Activated CD4-positive, alpha-beta T cell treated with anti-CD3 and anti-CD28 coated beads, Interleukin-2, amount 10 ng/mL, durations not matched to agents 7 days and 5 days (primary cell): Measurements from ENCODE around the gene TENM4. TPM values are rescaled to one million over a fixed set of nuclear protein-coding genes. Genes with fewer than 3 reads are reported as not detected.

Experiments
- CTCF ChIA-PET: fragments of 350-600 bp; sonication (Branson Sonifier 250); formaldehyde crosslinking; loops from one replicate; lab custom pipeline; 2021; ENCODE audit warnings: antibody characterized with exemption; lab: Charles Lee
- POLR2A ChIA-PET: fragments of 350-600 bp; sonication (Branson Sonifier 250); formaldehyde crosslinking; loops from one replicate; lab custom pipeline; 2021; ENCODE audit warnings: antibody characterized with exemption; lab: Charles Lee
- DNase-seq: peaks from one replicate; pipeline ENCODE4 v3.0.0-alpha.2; 2020
- H3K27ac Mint-ChIP-seq: one replicate; pipeline ENCODE4 v1.8.0; 2021; ENCODE audit warnings: mild to moderate bottlenecking, moderate library complexity, mixed read lengths
- H3K27me3 Mint-ChIP-seq: one replicate; pipeline ENCODE4 v1.8.0; 2021; ENCODE audit warnings: mixed read lengths
- H3K36me3 Mint-ChIP-seq: one replicate; pipeline ENCODE4 v1.8.0; 2021; ENCODE audit warnings: low read depth, mixed read lengths
- H3K4me1 Mint-ChIP-seq: one replicate; pipeline ENCODE4 v1.8.0; 2021; ENCODE audit warnings: mixed read lengths
- H3K4me3 Mint-ChIP-seq: one replicate; pipeline ENCODE4 v1.8.0; 2021; ENCODE audit warnings: mild to moderate bottlenecking, moderate library complexity, mixed read lengths
- H3K9me3 Mint-ChIP-seq: one replicate; pipeline ENCODE4 v1.8.0; 2021; ENCODE audit warnings: mixed read lengths
- total RNA-seq, 2 experiments: library from RNA; stranded (reverse); gene quantifications; one replicate each; pipeline ENCODE4 v1.2.3, GENCODE V29; 2021

The TENM4 gene
- total RNA-seq, 2 experiments from 2014 or later: not detected

DNA sequence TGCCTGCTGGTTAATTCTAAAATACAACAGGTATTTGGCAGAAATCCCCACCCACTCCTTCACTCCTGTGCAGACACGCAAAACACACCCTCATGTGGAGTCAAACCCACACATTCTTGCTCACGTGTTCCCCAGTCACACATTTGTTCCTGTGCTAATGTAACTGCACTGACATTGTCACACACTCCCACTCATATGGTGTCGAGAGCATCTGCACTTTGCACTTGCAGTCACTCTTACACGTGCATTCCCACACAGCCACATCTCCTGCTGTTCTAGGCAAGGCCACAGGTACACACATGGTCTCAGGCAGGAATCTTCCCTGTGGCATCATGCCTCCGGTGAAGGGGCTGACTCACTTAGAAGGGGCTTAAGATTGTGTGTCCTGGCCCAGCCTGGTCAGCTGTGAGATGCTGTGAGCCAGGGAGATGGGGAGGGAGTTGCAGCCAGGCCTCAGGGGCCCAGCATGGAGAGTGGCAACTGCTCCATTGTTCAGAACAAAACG is 395.0 kb downstream of the TENM4 start:
- no peaks in the 10 kb centered on the region for H3K27me3 Mint-ChIP-seq
- ChIA-PET CTCF (interaction anchor here (0.7 kb wide), 1 partner anchor 17 kb away, joined by 3 read pairs; no protein-coding TSS in a partner anchor), POLR2A (no interaction called here)
- H3K36me3 Mint-ChIP-seq: no peaks in the 10 kb centered on the region
- no peak overlapping the region for H3K4me3 Mint-ChIP-seq
- no peak for DNase-seq
- no peaks in the 10 kb centered on the region for H3K9me3 Mint-ChIP-seq
- no peak overlapping the region for H3K27ac Mint-ChIP-seq
- no peaks in the 10 kb centered on the region for H3K4me1 Mint-ChIP-seq

DNA sequence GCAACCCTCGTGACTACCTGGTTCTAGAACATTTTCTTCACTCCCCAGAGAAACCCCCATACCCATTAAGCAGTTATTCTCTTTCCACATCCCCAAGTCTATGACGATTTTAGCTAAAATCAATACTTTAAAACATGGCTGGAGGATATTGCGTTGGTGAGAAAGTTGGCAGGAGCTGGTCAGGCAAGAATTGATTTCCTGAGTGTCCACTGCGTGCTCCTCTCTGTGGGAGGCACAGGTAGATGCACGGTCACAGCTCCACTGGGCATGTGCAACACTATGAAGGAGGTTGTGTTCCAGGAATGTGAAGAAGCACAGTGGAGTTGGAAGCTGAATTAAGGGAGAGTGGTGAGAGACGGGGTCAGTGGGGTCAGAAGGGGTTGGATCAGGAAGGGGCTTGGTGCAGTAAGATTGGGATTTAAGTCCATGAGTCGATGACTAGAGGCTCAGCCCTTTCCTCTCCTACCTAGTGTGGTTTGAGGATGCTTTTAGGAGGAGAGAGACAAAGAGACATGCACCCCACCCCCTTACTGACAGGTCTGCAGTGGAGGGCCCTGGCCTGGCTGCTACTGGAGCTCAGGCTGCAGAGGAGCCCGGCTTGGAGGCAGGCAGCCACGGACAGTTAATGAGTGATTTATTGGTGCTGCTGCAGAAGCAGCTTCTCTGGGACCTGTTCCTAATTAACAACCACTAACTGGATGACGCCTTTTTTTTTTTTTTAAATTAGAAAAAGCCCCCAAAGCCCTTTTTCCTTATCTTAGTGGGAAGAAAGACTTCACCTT is 395.6 kb downstream of the TENM4 start:
- CTCF ChIA-PET: interaction anchor here (0.7 to 1.1 kb wide), 2 partner anchors 11 to 16 kb away, joined by 3 read pairs; no protein-coding TSS in a partner anchor
- Mint-ChIP-seq H3K4me3 (no peak overlapping the region), H3K4me1 (no peaks in the 10 kb centered on the region), H3K27me3 (no peaks in the 10 kb centered on the region), H3K27ac (no peak overlapping the region), H3K36me3 (no peaks in the 10 kb centered on the region), H3K9me3 (no peaks in the 10 kb centered on the region)
- POLR2A ChIA-PET: no interaction called here
- DNase-seq: no peak

GRCh38 chr11:79044201-79044600 is 396.6 kb downstream of the TENM4 start:
- CTCF ChIA-PET: interaction anchor here (1.1 kb wide), 1 partner anchor 10 kb away, joined by 3 read pairs; no protein-coding TSS in a partner anchor
- H3K4me1 Mint-ChIP-seq: no peaks in the 10 kb centered on the region
- no peak overlapping the region for H3K4me3 Mint-ChIP-seq
- H3K27ac Mint-ChIP-seq: no peak overlapping the region
- no peaks in the 10 kb centered on the region for H3K36me3 Mint-ChIP-seq
- POLR2A ChIA-PET: no interaction called here
- no peaks in the 10 kb centered on the region for H3K9me3 Mint-ChIP-seq
- no peak for DNase-seq
- no peaks in the 10 kb centered on the region for H3K27me3 Mint-ChIP-seq

GRCh38 chr11:79043726-79044125 is 397.1 kb downstream of the TENM4 start:
- no peak for DNase-seq
- no peak overlapping the region for H3K4me3 Mint-ChIP-seq
- no peak overlapping the region for H3K27ac Mint-ChIP-seq
- POLR2A ChIA-PET: no interaction called here
- H3K9me3 Mint-ChIP-seq: no peaks in the 10 kb centered on the region
- H3K36me3 Mint-ChIP-seq: no peaks in the 10 kb centered on the region
- H3K27me3 Mint-ChIP-seq: no peaks in the 10 kb centered on the region
- CTCF ChIA-PET: interaction anchor here (1.1 kb wide), 1 partner anchor 9 kb away, joined by 3 read pairs; no protein-coding TSS in a partner anchor
- H3K4me1 Mint-ChIP-seq: no peaks in the 10 kb centered on the region

GRCh38 chr11:79042824-79043223 is 398.0 kb downstream of the TENM4 start:
- Mint-ChIP-seq H3K9me3 (no peaks in the 10 kb centered on the region), H3K27me3 (peaks cover under 1% of the 10 kb centered on the region), H3K27ac (no peak overlapping the region), H3K4me1 (no peaks in the 10 kb centered on the region), H3K4me3 (no peak overlapping the region), H3K36me3 (no peaks in the 10 kb centered on the region)
- ChIA-PET CTCF (no interaction called here), POLR2A (no interaction called here)
- DNase-seq: no peak

DNA sequence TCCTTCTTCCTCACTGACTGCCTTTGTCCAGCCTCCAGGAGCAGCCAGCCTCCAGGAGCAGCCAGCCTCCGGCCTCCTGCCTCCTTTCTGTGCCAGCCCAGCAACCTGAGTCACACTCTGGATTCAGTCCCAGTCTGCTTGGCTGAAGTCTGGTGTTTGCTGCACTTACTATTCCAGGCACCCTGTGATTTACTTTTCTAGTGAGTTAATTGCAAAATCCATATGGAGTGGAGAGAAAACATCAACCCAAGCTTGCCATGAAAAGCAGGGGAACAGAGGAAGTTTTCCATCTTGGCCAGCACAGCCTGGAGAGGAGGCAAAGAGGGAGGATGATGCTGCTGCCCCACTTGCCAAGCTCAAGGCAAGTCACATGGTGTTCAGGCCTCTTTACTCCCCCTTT is 400.5 kb downstream of the TENM4 start:
- Mint-ChIP-seq H3K36me3 (no peaks in the 10 kb centered on the region), H3K27ac (no peak overlapping the region), H3K27me3 (peaks cover 6% of the 10 kb centered on the region), H3K4me3 (no peak overlapping the region), H3K4me1 (no peaks in the 10 kb centered on the region), H3K9me3 (no peaks in the 10 kb centered on the region)
- ChIA-PET POLR2A (no interaction called here), CTCF (interaction anchor here (1.2 kb wide), 1 partner anchor 22 kb away, joined by 4 read pairs; no protein-coding TSS in a partner anchor)
- DNase-seq: no peak

DNA sequence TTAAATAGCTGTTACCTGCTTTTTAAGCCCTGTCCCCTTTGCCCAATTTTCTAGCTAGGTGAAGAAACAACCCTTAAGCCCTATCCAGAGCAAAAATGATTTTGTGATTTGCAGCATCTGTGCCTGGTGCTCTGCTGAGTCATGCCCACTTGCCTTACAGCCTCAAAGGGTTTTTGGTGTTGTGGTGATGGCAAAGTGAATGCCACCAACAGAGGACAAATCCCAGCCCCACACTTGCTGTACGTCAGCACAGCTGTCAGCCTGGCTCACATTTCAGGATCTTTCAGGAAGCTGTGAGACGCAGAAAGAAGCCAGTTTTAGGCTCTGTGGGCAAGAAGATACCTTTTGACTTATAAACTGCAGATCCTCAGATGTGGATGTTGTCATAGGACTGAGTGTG is 401.7 kb downstream of the TENM4 start:
- H3K36me3 Mint-ChIP-seq: no peaks in the 10 kb centered on the region
- no peaks in the 10 kb centered on the region for H3K9me3 Mint-ChIP-seq
- POLR2A ChIA-PET: no interaction called here
- CTCF ChIA-PET: no interaction called here
- no peak overlapping the region for H3K4me3 Mint-ChIP-seq
- no peak overlapping the region for H3K27ac Mint-ChIP-seq
- no peaks in the 10 kb centered on the region for H3K4me1 Mint-ChIP-seq
- peaks cover 6% of the 10 kb centered on the region for H3K27me3 Mint-ChIP-seq
- no peak for DNase-seq

DNA sequence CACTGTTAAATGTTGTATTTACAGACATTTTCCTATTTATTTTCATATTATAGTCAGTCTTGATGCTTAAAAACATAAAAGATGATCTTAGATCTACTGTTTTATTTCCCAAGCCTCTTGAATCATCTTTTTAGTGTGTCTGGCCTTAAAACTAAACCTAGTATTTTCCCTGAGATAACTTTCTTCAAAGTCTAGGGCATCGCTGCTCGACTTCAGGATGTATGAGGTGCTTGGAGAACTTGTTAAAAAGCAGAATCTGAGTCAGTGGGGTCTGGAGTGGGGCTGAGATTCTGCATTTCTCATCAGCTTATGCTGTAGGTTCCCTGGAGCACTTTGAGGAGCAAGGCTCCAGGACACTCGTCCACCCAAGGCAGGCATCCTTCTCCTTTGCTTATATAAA is 404.9 kb downstream of the TENM4 start:
- H3K27ac Mint-ChIP-seq: no peak overlapping the region
- CTCF ChIA-PET: no interaction called here
- no peaks in the 10 kb centered on the region for H3K9me3 Mint-ChIP-seq
- POLR2A ChIA-PET: no interaction called here
- no peak for DNase-seq
- no peaks in the 10 kb centered on the region for H3K4me1 Mint-ChIP-seq
- H3K27me3 Mint-ChIP-seq: peaks cover 12% of the 10 kb centered on the region
- no peak overlapping the region for H3K4me3 Mint-ChIP-seq
- no peaks in the 10 kb centered on the region for H3K36me3 Mint-ChIP-seq

GRCh38 chr11:79033833-79034232 is 407.0 kb downstream of the TENM4 start:
- Mint-ChIP-seq H3K9me3 (no peaks in the 10 kb centered on the region), H3K4me1 (no peaks in the 10 kb centered on the region), H3K27me3 (peaks cover 22% of the 10 kb centered on the region), H3K27ac (no peak overlapping the region), H3K4me3 (no peak overlapping the region), H3K36me3 (no peaks in the 10 kb centered on the region)
- ChIA-PET POLR2A (no interaction called here), CTCF (no interaction called here)
- DNase-seq: no peak

DNA sequence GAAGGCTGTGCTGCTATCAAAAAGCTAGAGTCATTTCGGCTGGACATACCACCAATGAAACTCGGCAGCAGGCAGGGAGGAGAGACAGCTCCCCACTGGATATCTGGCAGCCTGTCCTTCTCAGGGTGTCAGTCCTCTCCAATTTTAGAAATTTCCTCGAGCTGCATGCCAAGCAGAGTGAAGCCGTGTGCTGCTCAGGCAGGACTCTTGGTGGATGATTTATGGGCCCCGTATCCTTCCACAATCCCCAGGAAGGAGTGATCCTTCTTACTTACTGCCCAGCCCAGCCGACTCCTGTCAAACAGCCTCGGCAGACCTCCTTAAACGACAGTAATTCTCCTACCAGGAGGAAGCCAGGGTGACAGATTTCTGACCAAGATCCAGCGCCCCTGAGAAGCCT is 410.4 kb downstream of the TENM4 start:
- Mint-ChIP-seq H3K4me3 (no peak overlapping the region), H3K27me3 (peaks cover 36% of the 10 kb centered on the region), H3K9me3 (no peaks in the 10 kb centered on the region), H3K36me3 (no peaks in the 10 kb centered on the region), H3K4me1 (peaks cover 4% of the 10 kb centered on the region), H3K27ac (no peak overlapping the region)
- ChIA-PET CTCF (no interaction called here), POLR2A (no interaction called here)
- DNase-seq: no peak

DNA sequence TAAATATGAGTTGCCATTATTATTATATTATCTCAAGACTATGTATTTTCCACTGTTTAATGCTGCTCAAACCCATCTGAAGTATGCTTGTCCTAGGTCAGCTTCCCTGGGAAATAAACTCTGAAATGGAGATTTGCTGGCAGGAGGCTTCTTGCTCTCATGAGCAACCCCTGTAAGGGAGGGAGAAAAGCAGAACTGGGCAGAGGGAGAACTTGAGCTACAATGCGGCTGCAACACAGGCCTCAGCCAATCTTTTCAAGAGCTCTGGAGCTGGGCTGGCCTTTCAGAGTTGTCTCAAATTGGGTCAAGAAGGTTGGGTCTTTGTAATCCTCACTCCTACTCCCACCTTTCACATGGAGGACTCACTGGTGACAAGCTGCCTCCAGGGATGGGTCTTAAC is 412.6 kb downstream of the TENM4 start:
- peaks cover 37% of the 10 kb centered on the region for H3K27me3 Mint-ChIP-seq
- H3K27ac Mint-ChIP-seq: no peak overlapping the region
- no peak overlapping the region for H3K4me3 Mint-ChIP-seq
- POLR2A ChIA-PET: no interaction called here
- no peaks in the 10 kb centered on the region for H3K36me3 Mint-ChIP-seq
- no peak for DNase-seq
- CTCF ChIA-PET: interaction anchor here (1.7 kb wide), 1 partner anchor 77 kb away, joined by 3 read pairs; no protein-coding TSS in a partner anchor
- no peaks in the 10 kb centered on the region for H3K9me3 Mint-ChIP-seq
- H3K4me1 Mint-ChIP-seq: peaks cover 4% of the 10 kb centered on the region

GRCh38 chr11:79026803-79027445 is 413.9 kb downstream of the TENM4 start:
- H3K36me3 Mint-ChIP-seq: no peaks in the 10 kb centered on the region
- peaks cover 41% of the 10 kb centered on the region for H3K27me3 Mint-ChIP-seq
- no peak for DNase-seq
- CTCF ChIA-PET: interaction anchor here (1.7 kb wide), 1 partner anchor 78 kb away, joined by 3 read pairs; no protein-coding TSS in a partner anchor
- peaks cover 4% of the 10 kb centered on the region for H3K4me1 Mint-ChIP-seq
- H3K27ac Mint-ChIP-seq: no peak overlapping the region
- POLR2A ChIA-PET: no interaction called here
- no peaks in the 10 kb centered on the region for H3K9me3 Mint-ChIP-seq
- H3K4me3 Mint-ChIP-seq: no peak overlapping the region

GRCh38 chr11:79025622-79026021 is 415.2 kb downstream of the TENM4 start:
- CTCF ChIA-PET: interaction anchor here (1.0 kb wide), 1 partner anchor 79 kb away, joined by 3 read pairs; no protein-coding TSS in a partner anchor
- POLR2A ChIA-PET: no interaction called here
- Mint-ChIP-seq H3K27me3 (peaks cover 37% of the 10 kb centered on the region), H3K4me3 (no peak overlapping the region), H3K36me3 (no peaks in the 10 kb centered on the region), H3K27ac (no peak overlapping the region), H3K9me3 (no peaks in the 10 kb centered on the region), H3K4me1 (peaks cover 4% of the 10 kb centered on the region)
- DNase-seq: no peak
